ENCODE measurements around the gene TCF3.

- no peak for TF ChIP-seq EZH2phosphoT487 (IDR thresholded peaks at IDR 0.05; ENCODE audit: borderline replicate concordance, low read depth, low read length)
- TF ChIP-seq, protein P1, sequence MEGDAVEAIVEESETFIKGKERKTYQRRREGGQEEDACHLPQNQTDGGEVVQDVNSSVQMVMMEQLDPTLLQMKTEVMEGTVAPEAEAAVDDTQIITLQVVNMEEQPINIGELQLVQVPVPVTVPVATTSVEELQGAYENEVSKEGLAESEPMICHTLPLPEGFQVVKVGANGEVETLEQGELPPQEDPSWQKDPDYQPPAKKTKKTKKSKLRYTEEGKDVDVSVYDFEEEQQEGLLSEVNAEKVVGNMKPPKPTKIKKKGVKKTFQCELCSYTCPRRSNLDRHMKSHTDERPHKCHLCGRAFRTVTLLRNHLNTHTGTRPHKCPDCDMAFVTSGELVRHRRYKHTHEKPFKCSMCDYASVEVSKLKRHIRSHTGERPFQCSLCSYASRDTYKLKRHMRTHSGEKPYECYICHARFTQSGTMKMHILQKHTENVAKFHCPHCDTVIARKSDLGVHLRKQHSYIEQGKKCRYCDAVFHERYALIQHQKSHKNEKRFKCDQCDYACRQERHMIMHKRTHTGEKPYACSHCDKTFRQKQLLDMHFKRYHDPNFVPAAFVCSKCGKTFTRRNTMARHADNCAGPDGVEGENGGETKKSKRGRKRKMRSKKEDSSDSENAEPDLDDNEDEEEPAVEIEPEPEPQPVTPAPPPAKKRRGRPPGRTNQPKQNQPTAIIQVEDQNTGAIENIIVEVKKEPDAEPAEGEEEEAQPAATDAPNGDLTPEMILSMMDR (conservative IDR thresholded peaks at IDR 0.05; ENCODE audit: low read length) = no peak
Observed at GRCh38 chr19:1616875-1617274, 35.5 kb downstream of the TCF3 start.
